Stimulated activated naive CD8-positive, alpha-beta T cell treated with anti-CD3 and anti-CD28 coated beads, Interleukin-15, Interleukin-2, amounts not matched to agents 100 ng/mL and 50 ng/mL, for 24 hours (primary cell): ENCODE data around the gene GFOD1.
A peak's percentile ranks its signal among the peaks of the same experiment; 100 is the strongest.

Source experiments
- H3K27ac Mint-ChIP-seq: one replicate; pipeline ENCODE4 v1.8.0; 2021; ENCODE audit warnings: mild to moderate bottlenecking, mixed read lengths
- H3K27me3 Mint-ChIP-seq: one replicate; pipeline ENCODE4 v1.8.0; 2021; ENCODE audit warnings: mixed read lengths
- H3K36me3 Mint-ChIP-seq: one replicate; pipeline ENCODE4 v1.8.0; 2021; ENCODE audit warnings: low read depth, mixed read lengths
- H3K4me1 Mint-ChIP-seq: one replicate; pipeline ENCODE4 v1.8.0; 2021; ENCODE audit warnings: low read depth, mixed read lengths
- H3K4me3 Mint-ChIP-seq: one replicate; pipeline ENCODE4 v1.8.0; 2021; ENCODE audit warnings: mild to moderate bottlenecking, mixed read lengths
- H3K9me3 Mint-ChIP-seq: one replicate; pipeline ENCODE4 v1.8.0; 2021; ENCODE audit warnings: mixed read lengths

GFOD1 gene

DNA sequence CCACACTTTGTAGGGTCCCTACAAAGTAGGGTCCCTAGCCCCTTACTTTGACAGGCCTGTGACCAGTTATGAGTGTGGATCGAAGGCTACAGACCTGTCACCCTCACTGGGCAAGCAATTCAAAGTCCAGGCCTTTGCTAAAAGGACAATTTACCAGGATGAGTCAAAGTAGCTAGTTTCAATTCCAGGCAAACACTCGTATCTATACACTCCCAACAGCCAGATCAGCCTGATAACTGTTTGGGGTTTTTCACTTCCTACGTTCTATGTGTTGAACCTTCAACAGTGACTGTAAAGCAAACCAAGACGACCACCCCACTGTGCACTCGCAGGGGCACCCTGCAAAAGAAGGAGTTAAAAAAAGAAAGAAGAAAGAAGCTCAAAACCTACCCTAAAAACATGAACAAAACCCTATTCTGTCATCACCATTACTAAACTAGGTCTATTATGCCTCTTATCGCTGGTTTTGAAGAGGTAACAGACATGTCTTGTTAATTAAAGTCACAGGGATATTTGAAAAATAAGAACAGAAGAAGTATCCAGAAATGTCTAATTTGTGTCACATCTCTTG, 3.2 kb downstream of the GFOD1 start:
- Mint-ChIP-seq H3K27ac (peak overlapping the region; percentile 24), H3K9me3 (no peaks in the 10 kb centered on the region), H3K36me3 (peaks cover 18% of the 10 kb centered on the region), H3K4me1 (peaks cover 58% of the 10 kb centered on the region), H3K4me3 (peak overlapping the region; percentile 94), H3K27me3 (peaks cover 4% of the 10 kb centered on the region)

DNA sequence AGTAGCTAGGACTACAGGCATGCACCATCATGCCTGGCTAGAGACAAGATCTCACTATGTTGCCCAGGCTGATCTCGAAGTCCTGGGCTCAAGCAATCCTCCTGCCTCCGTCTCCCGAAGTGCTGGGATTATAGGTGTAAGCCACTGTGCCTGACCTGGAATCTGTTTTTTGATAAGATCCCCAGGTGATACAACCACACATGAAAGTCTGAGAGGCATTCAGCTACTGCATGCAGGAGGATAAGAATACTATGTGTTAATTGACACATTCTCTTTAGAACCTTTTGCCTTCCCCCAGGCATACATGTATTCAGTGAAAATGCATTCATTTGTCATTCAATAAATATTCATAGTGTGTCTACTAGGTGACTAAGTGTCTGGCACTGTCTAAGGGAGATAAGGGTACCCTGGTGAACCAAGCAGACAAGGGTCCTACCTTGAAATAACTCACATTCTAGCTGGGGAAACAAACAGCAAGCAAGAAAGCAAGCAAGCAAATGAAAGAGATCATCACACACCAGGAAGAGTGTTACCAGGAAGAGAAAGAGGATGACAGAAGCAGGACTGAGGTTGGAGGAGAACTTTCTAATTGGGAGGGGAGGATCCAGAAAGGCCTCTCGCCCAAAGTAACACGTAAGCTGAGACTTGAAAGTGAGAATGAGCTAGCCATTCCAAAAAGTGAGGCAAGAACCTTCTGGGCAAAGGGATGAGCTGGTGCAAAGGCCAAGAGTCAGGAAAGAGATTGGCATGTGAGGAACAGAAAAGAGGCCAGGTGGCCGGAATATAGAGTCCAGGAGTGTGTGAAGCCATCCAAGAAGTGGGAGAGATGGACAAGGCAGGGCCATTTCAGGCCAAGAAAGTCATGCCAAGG, 6.5 kb downstream of the GFOD1 start:
- Mint-ChIP-seq H3K36me3 (peaks cover 36% of the 10 kb centered on the region), H3K9me3 (no peaks in the 10 kb centered on the region), H3K4me1 (peaks cover 58% of the 10 kb centered on the region), H3K27me3 (no peaks in the 10 kb centered on the region), H3K4me3 (no peak overlapping the region), H3K27ac (no peak overlapping the region)

DNA sequence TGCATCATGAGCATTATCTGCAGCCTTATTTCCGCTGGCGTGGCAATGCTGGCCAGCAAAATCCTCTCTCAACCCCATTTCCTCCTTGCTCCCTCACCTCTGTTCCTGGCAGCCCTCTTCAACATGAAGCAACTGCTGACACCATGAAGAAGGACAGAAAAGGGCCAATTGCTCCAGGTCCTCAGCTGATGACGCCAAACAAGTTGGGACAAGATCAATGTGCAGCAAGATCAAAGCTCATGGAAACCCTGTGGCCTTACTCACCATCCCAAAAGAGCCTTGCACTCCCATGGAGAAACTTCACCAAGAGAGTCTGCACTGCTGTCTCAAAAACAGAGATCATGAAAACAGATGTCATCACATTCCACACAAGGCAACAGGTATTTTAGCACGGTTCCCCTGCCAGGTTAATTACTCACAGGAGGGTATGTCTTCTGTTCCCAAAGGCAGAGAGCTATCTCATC, 7.4 kb downstream of the GFOD1 start:
- Mint-ChIP-seq H3K4me3 (no peak overlapping the region), H3K36me3 (peaks cover 35% of the 10 kb centered on the region), H3K9me3 (no peaks in the 10 kb centered on the region), H3K27ac (no peak overlapping the region), H3K4me1 (peaks cover 50% of the 10 kb centered on the region), H3K27me3 (no peaks in the 10 kb centered on the region)

DNA sequence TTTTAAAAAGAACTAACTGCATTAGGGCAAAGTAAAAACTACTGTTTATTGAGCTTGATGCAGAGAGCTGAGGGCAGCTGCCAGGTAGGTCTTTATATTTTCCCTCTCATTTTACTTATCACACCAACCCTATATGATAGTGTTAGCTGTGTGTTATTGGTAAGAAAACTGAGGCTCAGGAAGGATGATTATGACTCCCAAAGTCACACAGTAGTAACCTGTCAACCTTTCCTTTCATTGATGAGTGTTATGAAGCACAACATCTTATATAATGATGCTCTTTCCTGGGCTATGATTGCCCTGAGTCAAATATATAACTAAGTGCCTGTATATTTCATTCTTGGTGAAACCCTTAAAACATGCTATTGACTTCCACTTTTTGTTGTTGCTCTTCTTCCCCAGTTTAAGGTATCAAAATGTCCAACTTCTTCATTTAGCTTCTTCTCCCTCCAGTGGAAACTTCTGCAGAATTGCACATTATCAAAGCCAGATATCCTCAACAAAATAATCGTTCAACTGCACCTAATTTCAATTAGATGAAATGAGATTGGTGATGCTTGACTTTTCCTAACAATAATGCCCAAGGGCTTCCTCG, 8.1 kb downstream of the GFOD1 start:
- Mint-ChIP-seq H3K27ac (peak overlapping the region; percentile 14), H3K4me1 (peaks cover 50% of the 10 kb centered on the region), H3K4me3 (no peak overlapping the region), H3K9me3 (no peaks in the 10 kb centered on the region), H3K27me3 (no peaks in the 10 kb centered on the region), H3K36me3 (peaks cover 42% of the 10 kb centered on the region)

DNA sequence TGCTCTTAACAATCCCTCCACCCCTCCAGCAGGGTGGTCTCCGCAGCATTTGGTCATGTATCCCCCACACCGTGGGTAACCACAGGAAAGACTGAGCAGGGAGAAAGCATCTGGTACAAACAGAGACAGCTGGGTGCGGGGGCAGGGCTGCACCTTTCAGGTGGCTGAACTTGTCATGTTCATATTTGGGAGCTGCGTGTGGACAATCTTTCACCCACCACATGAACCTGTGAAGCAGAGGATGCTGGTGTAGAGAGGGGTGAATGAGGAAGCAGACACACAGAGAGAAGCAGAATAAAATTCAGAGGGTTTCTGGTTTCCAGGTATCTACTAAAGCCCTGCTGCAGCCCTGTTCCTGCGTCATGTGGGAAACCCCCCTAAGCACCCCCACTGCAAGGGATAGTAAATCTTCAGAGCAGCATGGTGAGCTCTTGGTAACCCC, 8.9 kb downstream of the GFOD1 start:
- H3K4me1 Mint-ChIP-seq = peaks cover 46% of the 10 kb centered on the region
- H3K4me3 Mint-ChIP-seq = peak overlapping the region; percentile 45
- no peaks in the 10 kb centered on the region for H3K9me3 Mint-ChIP-seq
- no peaks in the 10 kb centered on the region for H3K27me3 Mint-ChIP-seq
- H3K36me3 Mint-ChIP-seq = peaks cover 42% of the 10 kb centered on the region
- no peak overlapping the region for H3K27ac Mint-ChIP-seq

DNA sequence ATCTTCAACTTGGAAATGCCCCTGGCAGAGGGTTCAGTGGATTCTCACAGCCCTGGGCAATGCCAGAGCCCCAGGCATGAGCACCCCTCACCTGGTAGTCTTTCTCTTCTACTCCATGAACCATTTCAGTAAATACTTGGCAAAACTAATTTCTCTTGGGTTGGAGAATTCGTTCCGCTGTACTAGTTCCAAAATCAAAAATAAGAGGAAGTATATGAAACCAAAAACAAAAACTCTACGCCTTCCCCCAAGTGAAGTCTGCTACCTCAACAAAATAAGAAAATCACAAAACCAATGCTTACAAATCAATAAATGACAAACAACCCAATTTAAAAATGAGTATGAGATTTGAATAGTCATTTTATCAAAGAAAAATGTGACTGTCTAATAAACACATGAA, 12.6 kb downstream of the GFOD1 start:
- no peaks in the 10 kb centered on the region for H3K9me3 Mint-ChIP-seq
- peak overlapping the region; percentile 51 for H3K27ac Mint-ChIP-seq
- peaks cover 61% of the 10 kb centered on the region for H3K4me1 Mint-ChIP-seq
- peaks cover 51% of the 10 kb centered on the region for H3K36me3 Mint-ChIP-seq
- no peaks in the 10 kb centered on the region for H3K27me3 Mint-ChIP-seq
- H3K4me3 Mint-ChIP-seq = no peak overlapping the region

DNA sequence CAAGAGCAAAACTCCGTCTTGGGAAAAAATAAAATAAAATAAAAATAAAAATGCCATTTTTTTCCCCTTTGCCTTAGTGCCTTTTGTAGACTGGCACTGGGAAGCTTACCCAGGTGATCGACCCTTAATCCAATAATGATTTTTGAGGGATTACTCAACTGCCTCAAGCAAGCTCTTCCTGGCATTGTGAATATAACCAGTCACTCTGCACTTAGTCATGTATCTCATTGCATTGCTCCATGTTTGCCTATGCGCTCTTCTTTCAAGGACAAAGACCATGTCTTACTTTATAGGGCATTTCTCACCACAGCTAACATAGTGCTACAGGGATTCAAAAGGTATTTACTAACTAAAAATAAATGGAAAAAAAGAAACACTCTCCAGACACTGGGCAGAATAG, 13.0 kb downstream of the GFOD1 start:
- Mint-ChIP-seq H3K36me3 (peaks cover 51% of the 10 kb centered on the region), H3K4me1 (peaks cover 61% of the 10 kb centered on the region), H3K27ac (peak overlapping the region; percentile 51), H3K9me3 (no peaks in the 10 kb centered on the region), H3K27me3 (no peaks in the 10 kb centered on the region), H3K4me3 (no peak overlapping the region)

DNA sequence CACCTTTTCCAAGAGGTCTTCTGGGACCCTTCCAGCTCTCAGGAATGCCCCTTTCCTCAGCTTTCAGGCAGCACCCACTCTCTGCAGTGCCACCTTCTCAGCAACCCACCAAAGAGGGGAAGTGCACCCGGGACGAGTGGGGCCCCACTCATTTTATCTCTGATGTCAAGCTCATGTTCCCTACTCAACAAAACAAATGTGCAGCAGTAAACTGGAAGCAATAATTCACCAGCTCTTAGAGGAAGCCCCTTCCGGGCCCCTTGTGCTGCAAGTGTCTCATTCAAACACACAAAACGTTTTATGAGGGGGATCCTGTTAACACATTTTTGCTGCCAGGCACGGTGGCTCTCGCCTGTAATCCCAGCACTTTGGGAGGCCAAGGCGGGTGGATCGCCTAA, 13.6 kb downstream of the GFOD1 start:
- Mint-ChIP-seq H3K9me3 (no peaks in the 10 kb centered on the region), H3K27ac (no peak overlapping the region), H3K36me3 (peaks cover 55% of the 10 kb centered on the region), H3K4me3 (no peak overlapping the region), H3K27me3 (no peaks in the 10 kb centered on the region), H3K4me1 (peaks cover 60% of the 10 kb centered on the region)

DNA sequence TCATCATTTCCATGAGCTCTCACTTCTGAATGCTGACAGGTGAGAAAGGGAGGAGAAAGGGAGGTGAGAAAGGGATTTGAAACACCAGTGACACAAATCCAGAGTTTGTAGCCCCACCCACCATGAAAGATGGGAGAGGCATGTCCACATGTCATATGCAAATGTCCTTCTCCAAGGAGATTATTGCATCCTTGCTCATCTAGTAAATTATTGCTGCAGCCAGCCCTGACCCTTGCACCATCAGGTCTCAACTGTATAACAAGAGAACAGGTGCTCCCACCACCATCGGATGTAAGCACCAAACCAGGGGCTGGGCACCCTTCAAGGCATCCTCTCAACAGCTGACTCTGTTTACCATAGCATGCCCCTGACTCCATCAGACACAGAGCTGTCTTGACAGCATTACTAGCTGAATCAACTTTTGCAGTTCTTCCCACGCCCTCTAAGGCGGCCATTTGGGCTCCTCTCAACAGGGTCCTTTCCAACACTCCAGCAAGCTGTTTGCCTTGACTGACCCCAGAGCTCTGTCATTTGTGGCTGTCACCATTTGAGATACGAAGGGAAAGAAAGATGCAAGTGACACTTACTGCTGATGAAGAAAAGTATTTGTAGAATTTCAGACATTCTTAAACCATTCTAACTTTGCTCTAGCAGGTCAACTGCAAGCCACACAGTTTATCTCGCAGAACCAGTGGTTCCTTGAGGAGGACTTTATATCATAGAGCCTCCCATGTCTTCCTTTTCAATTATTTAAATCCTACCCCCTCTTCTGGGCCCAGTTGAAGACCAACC, 14.2 kb downstream of the GFOD1 start:
- Mint-ChIP-seq H3K4me3 (no peak overlapping the region), H3K27me3 (no peaks in the 10 kb centered on the region), H3K4me1 (peaks cover 54% of the 10 kb centered on the region), H3K36me3 (peaks cover 55% of the 10 kb centered on the region), H3K9me3 (no peaks in the 10 kb centered on the region), H3K27ac (no peak overlapping the region)

DNA sequence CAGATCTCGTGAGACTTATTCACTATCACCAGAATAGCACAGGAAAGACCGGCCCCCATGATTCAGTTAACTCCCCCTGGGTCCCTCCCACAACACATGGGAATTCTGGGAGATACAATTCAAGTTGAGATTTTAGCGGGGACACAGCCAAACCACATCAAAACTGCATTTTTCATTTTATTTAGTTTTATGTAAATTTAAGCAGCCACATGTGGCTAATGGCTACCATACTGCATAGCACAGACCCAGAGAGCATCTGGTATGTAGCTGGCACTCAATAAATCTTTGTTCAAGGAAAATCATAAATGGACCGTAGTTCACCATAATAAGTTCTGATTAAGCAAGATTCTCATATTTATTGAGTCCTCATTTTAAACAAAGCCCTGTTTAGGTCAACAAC, 15.3 kb downstream of the GFOD1 start:
- peaks cover 51% of the 10 kb centered on the region for H3K36me3 Mint-ChIP-seq
- peaks cover 61% of the 10 kb centered on the region for H3K4me1 Mint-ChIP-seq
- H3K4me3 Mint-ChIP-seq = no peak overlapping the region
- H3K9me3 Mint-ChIP-seq = no peaks in the 10 kb centered on the region
- no peaks in the 10 kb centered on the region for H3K27me3 Mint-ChIP-seq
- no peak overlapping the region for H3K27ac Mint-ChIP-seq

DNA sequence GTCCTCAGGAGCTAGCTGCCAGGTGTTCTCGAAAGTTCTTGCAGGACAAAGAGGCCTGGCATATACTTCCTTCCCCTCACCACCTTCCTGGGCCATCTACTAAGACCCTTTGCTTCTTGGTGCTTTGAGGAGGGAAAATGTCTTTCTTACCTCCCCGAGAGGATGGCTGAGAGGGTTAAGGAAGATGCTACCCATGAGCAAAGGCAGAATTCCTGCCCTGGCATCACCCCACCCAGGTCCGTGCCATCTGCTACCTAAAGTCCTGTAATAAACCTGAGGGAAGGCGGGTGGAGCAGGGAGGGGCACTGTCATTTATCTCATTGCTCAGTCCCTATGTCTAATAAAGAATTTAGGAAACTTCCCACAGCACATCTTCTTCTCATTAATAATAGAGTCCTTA, 16.2 kb downstream of the GFOD1 start:
- peaks cover 48% of the 10 kb centered on the region for H3K36me3 Mint-ChIP-seq
- H3K9me3 Mint-ChIP-seq = no peaks in the 10 kb centered on the region

DNA sequence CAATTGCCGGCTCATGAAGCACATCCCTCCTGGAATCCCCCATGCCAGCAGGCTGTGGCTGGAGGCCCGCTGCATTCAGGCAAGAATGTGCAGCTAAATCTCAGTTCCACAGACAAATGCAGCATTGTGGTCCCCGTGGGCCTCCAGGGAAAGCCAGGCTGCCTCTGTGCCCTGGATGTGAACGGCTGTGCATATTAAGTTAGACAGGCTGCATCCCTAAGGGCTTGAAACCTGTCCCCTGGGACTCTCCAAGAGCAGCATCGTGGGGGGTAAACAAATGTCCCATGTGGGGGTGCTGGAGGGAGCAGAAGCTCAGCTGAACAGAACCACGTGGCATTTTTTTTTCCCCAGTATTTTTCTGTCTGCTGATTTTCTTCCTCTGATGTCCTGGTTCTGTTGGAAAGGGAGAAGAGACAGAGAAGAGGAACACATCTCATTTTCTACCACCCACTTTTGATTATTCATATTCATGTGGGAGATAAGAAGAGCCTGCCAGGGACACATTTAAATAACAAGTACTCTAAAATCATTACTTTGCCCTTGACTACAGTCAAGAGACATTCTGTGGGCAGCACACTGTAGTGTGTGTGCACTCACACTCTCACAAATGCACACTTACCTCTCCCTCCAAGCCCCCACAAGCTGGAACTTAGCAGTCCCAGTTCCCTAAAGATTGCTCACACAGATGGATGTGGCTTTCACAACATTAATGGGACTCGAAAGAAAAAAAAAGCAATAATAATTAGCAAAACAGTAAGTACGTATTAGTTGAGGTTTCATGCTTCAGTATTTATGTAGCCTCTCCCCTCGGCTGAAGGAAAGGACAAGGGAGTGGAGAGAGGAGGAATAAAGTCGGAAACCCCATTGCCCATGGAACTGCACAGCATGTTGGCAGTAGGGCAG, 16.9 kb downstream of the GFOD1 start:
- H3K27me3 Mint-ChIP-seq = no peaks in the 10 kb centered on the region
- H3K36me3 Mint-ChIP-seq = peaks cover 44% of the 10 kb centered on the region
- peaks cover 77% of the 10 kb centered on the region for H3K4me1 Mint-ChIP-seq
- no peak overlapping the region for H3K27ac Mint-ChIP-seq
- no peaks in the 10 kb centered on the region for H3K9me3 Mint-ChIP-seq
- H3K4me3 Mint-ChIP-seq = no peak overlapping the region

More for the DNA sequence above, 16.2 kb downstream of the GFOD1 start:
- Mint-ChIP-seq H3K27me3 (no peaks in the 10 kb centered on the region), H3K4me3 (no peak overlapping the region), H3K27ac (no peak overlapping the region), H3K4me1 (peaks cover 70% of the 10 kb centered on the region)

DNA sequence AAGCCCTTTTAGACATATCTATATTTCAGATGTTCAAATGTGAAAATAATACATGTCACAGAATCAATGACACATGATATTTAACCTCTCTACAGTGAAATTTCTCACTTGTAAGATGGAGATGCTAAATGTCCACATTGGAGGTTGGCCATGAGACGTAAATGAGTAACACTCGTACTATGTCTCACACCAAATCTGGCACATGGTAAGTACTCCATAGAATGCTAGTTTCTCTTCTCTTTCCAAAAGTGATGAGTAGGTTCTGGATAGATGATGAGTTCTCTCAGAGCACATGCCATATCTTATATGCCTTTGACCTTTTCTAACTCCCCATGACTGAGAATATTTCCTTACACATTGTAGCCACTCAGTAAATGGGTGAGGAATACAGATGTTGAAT, 17.7 kb downstream of the GFOD1 start:
- no peaks in the 10 kb centered on the region for H3K9me3 Mint-ChIP-seq
- H3K27ac Mint-ChIP-seq = no peak overlapping the region
- H3K4me1 Mint-ChIP-seq = peaks cover 80% of the 10 kb centered on the region
- peaks cover 40% of the 10 kb centered on the region for H3K36me3 Mint-ChIP-seq
- H3K27me3 Mint-ChIP-seq = no peaks in the 10 kb centered on the region
- no peak overlapping the region for H3K4me3 Mint-ChIP-seq

DNA sequence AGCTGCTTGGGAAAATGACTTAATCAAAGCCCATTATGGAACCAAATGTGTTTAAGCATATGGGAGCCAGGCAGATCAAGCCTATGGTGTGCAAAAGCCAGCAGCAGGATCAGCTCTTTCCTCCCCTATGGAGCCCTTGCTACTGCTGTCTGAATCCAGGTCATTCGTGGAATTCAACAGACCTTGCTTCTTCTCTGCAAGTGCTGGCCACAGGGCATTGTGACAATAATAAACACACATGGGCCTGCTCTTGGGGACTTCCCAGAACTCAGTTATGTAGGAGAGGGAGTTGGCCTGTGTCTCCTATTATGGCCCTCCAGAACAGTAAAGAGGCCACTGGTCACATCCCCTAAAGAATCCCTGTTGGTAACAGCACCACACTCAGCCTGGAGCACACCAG, 18.6 kb downstream of the GFOD1 start:
- Mint-ChIP-seq H3K9me3 (no peaks in the 10 kb centered on the region), H3K36me3 (peaks cover 36% of the 10 kb centered on the region), H3K4me1 (peaks cover 83% of the 10 kb centered on the region), H3K27me3 (no peaks in the 10 kb centered on the region), H3K4me3 (no peak overlapping the region), H3K27ac (no peak overlapping the region)
